CD4-positive, alpha-beta T cell treated with Interleukin-17A for 4 hours (primary cell): Measurements from ENCODE around the gene GRAMD4.
"Not testable (repeated sequence)": the region's sequence is repeated elsewhere in the genome, so short reads cannot be mapped to it uniquely, and the experiment has no call there.

Source experiments
- DNase-seq: peaks from one replicate; pipeline ENCODE4 v3.0.0-alpha.2; 2020; ENCODE audit warnings: mixed read lengths

GRAMD4 gene

DNA sequence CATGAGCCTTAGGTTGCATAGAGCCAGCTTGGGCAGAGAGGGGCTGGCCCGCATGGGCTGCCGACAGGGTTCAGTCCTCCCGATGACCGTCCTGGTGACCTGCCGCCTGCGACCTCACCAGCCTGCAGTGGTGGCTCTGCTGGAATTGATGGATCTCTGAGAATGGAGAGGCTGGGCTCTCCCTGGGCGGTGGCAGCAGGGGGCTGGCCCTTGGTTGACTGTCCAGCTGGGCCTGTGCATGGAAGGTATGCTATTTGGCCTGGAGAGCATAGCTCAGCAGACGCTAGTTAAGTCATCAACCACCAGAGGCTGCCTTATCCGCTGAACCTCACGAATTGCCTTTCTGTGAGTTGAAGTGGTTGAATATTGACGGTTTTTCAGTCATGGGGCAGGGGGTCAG is 19.7 kb downstream of the GRAMD4 start:
- no peak for DNase-seq

GRCh38 chr22:46640293-46641055 is 20.3 kb downstream of the GRAMD4 start:
- DNase-seq = no peak

DNA sequence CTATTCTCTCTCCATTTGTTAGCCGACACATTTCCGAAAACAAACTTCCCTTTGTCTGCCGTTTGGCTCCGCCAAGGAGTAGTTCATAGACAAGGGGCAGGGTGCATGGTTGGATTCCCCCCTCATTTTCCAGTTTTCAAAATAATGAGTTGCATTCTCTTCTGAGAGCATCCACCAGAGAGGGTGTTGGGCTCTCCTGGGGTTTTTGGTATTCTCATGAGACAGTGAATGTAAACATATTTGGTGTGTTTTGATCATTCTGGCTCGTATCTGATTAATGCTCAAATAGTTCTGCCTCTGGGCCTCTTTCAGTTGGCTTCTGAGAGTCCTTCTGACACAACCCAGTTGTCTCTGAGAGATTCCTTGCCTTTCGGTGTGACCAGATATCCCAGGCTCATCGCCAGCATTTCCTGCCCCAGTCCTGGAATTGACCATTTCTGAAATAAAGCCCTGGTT is 21.7 kb downstream of the GRAMD4 start:
- DNase-seq = no peak

DNA sequence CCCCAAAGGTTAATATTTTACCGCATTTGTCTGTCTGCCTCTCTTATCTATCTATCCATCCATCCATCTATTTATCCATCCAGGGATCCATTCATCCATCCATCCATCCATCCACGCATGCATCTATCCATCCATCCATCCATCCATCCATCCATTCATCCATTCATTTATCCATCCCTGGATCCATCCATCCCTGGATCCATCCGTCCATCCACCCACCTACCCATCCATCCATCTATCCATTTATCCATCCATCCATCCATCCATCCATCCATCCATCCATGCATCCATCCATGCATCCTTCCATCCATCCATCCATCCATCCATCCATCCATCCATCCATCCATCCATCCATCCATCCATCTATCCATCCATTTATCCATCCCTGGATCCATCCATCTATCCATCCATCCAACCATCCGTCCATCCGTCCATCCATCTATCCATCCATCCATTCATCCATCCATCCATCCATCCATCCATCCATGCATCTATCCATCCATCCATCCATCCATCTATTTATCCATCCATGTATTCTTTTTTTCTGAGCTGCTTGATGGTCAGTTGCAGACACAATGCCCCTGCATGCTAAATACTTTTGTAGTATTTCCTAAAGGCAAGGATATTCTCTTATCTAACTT is 22.8 kb downstream of the GRAMD4 start:
- DNase-seq = not testable (repeated sequence)

- DNase-seq = no peak
These were observed 26.5 kb downstream of the GRAMD4 start for GRCh38 chr22:46646531-46647215.

- DNase-seq = not testable (repeated sequence)
These were observed 28.1 kb downstream of the GRAMD4 start for GRCh38 chr22:46648225-46648820.

DNA sequence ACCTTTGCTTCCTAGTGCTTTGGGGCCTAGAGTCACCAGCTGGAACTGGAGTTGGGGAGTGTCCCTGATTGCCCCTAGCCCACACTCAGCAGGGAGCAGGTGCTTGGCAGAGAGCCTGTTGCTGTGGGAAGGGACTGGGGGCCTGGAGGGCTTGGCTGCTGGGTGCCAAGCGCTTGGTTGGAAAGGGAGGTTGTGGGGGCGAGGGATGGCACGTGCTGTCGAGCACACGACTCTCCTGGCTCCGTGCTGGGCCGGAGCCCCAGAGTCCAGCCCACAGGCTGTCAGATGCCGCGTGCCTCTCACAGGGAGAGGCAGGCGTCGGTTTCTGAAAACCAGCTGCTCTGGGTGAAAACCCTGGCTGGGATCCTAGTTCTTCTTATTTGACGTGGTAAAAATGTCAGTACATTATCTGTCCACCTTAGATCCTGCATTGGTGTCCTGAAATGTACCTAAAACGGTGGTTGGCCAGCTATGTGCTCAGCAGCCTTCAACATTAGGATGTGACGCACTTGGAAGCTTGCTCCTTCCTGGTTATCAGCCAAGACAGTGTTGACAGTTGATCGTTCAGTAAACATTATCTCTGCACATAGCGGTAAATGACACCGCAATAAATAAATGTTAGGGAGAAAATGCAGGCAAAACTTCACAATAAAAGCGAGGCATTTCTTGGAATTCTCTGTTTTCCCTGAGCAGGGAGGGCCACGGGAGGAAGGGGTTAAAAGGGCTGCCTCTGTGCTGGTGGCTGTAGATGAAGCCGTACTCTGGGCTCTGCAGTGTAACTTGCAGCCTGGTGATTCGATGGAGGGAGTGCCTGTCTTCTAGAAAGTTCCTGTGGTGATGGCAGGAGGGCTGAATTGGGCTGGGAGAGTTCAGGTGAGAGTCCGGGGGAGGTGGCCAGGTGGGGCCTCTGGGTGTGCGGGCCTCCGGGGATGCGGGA is 29.2 kb downstream of the GRAMD4 start:
- DNase-seq = no peak

DNA sequence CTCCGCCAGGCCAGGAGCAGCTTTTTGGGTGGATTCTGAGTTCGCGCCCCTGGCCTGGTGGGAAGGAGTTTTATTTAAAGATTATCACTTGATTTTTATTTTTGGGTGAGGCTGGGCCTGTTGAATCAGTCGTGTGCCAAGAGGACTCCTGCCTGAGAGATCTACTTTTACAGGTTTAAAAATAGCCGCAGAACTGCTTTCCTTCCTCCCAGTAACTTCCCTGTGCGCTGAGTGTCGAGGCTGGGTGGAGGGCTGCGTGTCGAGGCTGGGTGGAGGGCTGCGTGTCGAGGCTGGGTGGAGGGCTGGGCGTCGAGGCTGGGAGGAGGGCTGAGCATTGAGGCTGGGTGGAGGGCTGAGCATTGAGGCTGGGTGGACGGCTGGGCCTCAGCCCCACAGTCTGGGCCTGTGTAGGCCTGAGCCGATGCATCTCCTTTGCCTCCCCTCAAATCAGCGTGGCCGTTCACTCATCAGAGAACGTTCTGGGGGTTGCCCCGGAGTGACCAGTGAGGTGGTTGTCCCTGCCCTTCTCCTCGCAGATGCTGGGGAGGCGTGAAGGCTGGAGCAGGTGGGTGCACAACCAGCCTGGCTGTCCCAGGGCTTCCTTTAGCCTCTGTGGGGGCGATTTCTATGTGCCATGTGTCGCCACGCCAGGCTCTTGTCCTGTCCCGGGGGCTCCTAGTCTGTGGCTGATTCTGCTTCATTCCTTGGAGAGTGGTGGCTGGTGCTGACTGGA is 30.1 kb downstream of the GRAMD4 start:
- DNase-seq = no peak

DNA sequence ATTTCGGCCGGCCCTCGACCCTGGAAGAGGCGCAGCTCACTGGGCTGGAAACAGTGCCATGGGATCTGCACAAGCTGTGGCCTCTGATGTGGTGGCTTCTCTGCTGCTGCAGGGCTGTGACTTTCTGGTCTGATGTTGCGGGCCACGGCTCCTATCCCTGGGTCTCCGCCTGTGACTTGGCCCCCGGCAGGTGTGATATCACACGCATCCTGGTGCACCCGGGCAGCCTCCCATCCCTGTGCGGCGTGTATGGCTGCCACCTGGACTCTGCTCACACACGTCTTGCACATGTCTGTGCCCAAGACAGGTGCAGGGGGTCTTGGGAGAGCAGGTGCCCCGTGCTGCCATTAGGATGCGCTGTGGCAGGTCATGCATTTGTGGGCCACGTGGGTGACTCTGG is 31.1 kb downstream of the GRAMD4 start:
- no peak for DNase-seq

DNA sequence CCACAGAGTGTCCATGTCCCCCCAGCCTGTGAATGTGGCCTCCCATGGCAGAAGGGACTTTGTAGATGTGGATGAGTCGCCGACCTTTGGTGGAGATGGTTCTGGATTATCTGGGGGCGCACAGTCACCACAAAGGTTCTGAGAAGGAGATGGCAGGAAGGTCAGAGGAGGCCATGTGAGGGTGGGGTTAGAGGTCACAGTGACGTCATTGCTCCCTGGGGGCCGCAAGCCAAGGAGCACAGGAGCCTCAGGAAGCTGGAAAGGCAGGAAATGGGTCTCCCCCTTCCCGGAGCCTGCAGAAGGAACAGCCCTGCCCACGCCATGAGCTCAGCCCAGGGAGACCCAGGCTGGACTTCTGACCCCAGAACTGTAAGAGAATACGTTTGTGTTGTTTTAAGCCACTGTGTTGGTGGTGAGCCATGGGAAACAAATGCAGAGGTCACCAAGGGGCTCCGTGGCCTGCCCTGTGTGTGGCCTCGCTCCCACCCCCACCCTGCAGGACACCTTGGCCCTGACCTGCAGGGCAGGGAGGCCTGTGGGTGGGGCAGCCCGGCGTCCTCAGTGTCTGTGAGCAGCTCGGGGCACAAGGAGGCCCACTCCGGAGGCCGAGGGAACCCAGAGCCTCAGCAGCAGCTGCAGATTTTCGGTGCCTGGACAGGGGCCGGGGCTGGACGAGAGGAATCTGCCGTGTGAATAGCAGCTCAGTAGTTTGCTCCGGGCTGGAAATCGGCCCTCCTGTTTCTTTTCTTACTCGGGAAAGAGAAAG is 32.1 kb downstream of the GRAMD4 start:
- DNase-seq = no peak

DNA sequence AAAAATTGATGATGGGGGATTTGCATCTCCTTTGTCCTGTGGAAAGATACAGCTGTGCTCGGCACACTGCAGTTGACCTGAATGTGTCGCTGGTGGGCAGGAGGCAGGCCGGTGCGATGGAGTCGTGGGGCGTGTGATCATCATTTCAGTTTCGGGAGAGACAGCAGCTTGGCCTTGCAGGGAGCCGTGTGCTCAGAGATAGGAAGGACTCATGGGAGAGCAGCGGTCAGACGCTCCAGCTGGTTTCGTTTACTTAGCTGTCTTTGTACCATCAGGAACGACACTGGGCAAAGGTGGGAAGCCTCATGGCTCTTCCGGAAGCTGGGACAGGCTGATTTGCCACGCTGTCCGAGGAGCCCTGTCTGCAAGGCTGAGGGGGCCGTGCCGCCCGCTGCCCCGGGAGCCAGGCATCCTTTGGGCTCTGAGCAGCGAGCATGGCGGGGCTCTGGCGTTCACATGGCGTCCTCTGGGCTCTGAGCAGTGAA is 32.7 kb downstream of the GRAMD4 start:
- DNase-seq = no peak

DNA sequence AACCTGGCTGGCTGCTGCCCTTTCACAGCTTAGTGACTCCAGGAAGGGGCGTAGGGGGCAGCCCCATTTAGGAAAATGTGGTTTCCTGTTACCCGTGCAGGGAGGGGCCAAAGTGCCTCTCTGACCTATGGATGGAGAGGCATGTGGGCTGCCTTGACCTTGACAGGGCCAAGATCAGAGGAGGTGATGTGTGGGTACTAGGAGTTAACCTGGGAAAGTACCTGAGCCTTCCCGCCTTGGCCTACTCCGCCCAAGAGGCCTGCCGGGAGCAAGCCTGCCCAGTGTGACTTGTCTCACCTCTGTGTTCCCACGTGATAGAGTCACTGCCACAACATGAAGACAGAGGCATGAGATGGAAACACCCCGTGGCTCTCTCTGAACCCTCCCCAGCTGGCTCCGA is 33.4 kb downstream of the GRAMD4 start:
- DNase-seq = no peak

GRCh38 chr22:46654426-46654825 is 34.2 kb downstream of the GRAMD4 start:
- no peak for DNase-seq

GRCh38 chr22:46654927-46655595 is 34.9 kb downstream of the GRAMD4 start:
- DNase-seq = no peak

- DNase-seq = no peak
These were observed 35.8 kb downstream of the GRAMD4 start for GRCh38 chr22:46655861-46656608.

DNA sequence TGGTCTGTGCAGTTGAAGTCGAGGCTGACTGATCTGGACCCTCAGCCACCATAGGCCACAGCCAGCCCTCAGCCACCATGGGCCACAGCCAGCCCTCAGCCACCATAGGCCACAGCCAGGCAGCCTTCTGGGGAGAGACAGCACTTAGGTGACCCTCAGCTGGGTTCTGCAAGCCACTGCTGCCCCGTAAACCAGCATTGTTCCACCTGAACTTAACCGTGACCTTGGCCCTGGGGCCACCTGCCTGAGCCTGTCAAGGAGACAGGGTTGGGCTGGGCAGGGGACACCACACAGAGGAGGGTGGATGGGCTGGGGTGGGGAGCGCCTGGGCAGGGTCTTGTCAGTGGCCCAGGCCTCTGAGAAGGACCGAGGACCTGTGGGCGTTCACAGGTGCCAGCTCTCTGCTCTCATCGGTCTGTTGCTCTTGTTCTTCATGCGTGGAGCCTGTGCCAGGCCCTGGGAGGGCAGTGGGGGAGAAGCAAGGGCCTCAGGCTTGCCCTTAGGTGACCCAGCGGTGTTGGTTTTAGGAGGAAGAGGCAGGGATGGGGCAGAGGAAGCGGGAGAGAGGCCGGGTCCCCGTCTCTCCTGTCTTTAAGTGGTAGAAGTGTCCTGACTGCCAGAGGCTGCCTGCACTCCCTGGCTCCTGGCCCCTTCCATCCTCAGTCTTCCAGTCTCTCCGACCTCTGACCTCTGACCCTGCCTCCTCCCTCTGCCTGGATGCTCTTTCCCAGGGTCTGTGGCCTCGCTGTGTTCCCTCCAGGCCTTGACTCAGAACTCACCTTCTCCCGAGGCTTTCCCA is 36.9 kb downstream of the GRAMD4 start:
- DNase-seq = no peak

- DNase-seq = no peak
These were observed 37.4 kb downstream of the GRAMD4 start for GRCh38 chr22:46657655-46657953.
